Kidney (tissue), 14 donors: ENCODE results near the gene TTC33. TPM values are rescaled to one million over a fixed set of nuclear protein-coding genes. Genes with fewer than 3 reads are reported as not detected.

Experiments
- DNase-seq, 5 donors: peaks; one replicate each; pipeline ENCODE4 v3.0.0-alpha.2; 2013 to 2020
- FAIRE-seq: peaks from 2 replicates; lab custom pipeline; 2012; peaks lifted over from hg19 to GRCh38; lab: Jason Lieb, UNC
- H3K27ac ChIP-seq, 2 donors: one replicate each; pipeline ENCODE4 v1.7.0; 2013; ENCODE audit warnings: low read depth in 2 of 2, low read length in 2 of 2, inconsistent platforms in 1 of 2
- H3K27me3 ChIP-seq: one replicate; pipeline ENCODE4 v1.7.1; 2013; ENCODE audit warnings: low read length, inconsistent platforms; ENCODE audit not compliant: control insufficient read depth, insufficient read depth
- H3K36me3 ChIP-seq, 3 donors: one replicate each; pipeline versions ENCODE4 v1.7.0 to v1.7.1; 2013; ENCODE audit warnings: low read length in 3 of 3, control low read depth in 1 of 3, inconsistent platforms in 1 of 3; ENCODE audit not compliant: insufficient read depth in 3 of 3, control insufficient read depth in 2 of 3
- H3K4me1 ChIP-seq, 3 donors: one replicate each; pipeline versions ENCODE4 v1.7.0 to v1.7.1; 2013; ENCODE audit warnings: low read length in 3 of 3, inconsistent platforms in 1 of 3, low read depth in 1 of 3; ENCODE audit not compliant: control insufficient read depth in 2 of 3, insufficient read depth in 2 of 3
- H3K4me3 ChIP-seq, 3 donors: one replicate each; pipeline versions ENCODE4 v1.7.0 to v1.8.1; 2013; ENCODE audit warnings: low read length in 3 of 3, control low read depth in 1 of 3, inconsistent platforms in 1 of 3
- H3K9ac ChIP-seq, 3 donors: one replicate each; pipeline versions ENCODE4 v1.7.0 to v1.7.1; 2013; ENCODE audit warnings: low read length in 3 of 3, control low read depth in 1 of 3, inconsistent platforms in 1 of 3
- H3K9me3 ChIP-seq, 3 donors: one replicate each; pipeline versions ENCODE4 v1.7.0 to v1.7.1; 2013; ENCODE audit warnings: low read length in 3 of 3, control low read depth in 1 of 3, inconsistent platforms in 1 of 3; ENCODE audit not compliant: control insufficient read depth in 2 of 3, insufficient read depth in 1 of 3
- intact Hi-C: fragments of 100-400 bp; cut with DNase I; formaldehyde crosslinking; loops from one replicate; pipeline ENCODE4 v1.11.1; 2022
- polyA plus RNA-seq: library from polyadenylated mRNA; stranded (reverse); fragments of 350-450 nt; fragmentation: Illumina TruSeq; extraction: RNeasy Lipid Tissue Mini Kit (QIAGEN cat#74804); gene quantifications from one replicate; pipeline ENCODE4 v1.2.3, GENCODE V29; 2014; ENCODE audit warnings: low read depth, low replicate concordance; ENCODE audit not compliant: insufficient read depth
- total RNA-seq: library from RNA; stranded (reverse); fragmentation: NEBNext Ultra II Directional; extraction: Animal tissue kit (Norgen Biotek cat#: 25700); gene quantifications from one replicate; pipeline ENCODE4 v1.2.1, GENCODE V29; 2021
- TF ChIP-seq, protein P1 (sequence below): IDR thresholded peaks from 3 replicates; pipeline ENCODE4 v1.5.1; 2012; ENCODE audit warnings: mild to moderate bottlenecking, moderate library complexity, borderline replicate concordance; ENCODE audit not compliant: insufficient read depth; ENCODE audit errors: extremely low read depth
- donor health status: control.
- donor health status: control.
- donor health status: control.
- donor health status: control.
- donor health status: control.
- donor health status: DM: yes; HTN: yes; CAD: no.
- donor health status: Normal renal cell carcinoma (clear cell type).

The TTC33 gene
- total and polyA plus RNA-seq, 2 donors from 2014 or later, result 7.1 to 20.1 TPM

DNA sequence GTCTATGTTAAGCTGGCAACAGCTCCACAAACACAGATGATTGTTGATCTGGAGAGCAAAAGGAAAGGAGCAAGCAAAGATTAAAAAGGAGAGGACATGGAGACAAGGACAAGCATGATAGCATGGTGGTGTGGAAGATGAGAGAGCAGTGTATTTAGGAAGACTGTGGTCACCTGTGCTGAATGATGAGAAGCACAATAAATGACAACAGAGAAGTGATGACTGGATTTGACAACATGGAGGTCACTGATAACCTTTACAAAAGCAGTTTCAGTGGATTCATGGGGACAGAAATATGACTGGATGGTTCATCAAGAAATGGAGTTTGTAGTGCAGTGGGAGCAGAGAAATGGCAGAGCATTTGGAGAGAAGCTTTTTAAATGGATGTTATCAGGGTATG lies 20.2 kb downstream of the TTC33 start:
- intact Hi-C loops, result no loop called here
- H3K27ac ChIP-seq, result no peak overlapping the region

DNA sequence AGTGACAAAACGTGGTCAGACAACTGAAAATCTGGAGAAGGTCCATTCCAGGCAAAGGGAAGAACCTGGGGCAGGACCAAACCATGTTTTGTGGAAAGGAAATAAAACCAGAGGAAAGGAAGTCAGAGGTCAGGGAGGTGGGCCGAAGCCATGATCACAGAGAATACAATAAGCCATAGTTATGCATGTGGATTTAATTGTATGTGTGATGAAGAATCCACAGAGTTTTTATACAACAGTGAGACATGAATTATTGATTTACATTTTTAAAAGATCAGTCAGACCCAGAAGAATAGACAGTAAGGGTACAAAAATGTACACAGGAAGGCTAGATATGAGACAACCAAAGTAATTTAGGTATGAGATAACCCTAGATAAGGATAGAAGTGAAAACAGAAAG lies 20.8 kb downstream of the TTC33 start:
- peaks cover 7 to 29% (median 12%) of the 10 kb centered on the region in 3 donors for H3K4me1 ChIP-seq
- DNase-seq (peak in 1 of 5 donors; percentile 21), FAIRE-seq (no peak)
- H3K9me3 ChIP-seq, result no peaks in the 10 kb centered on the region
- intact Hi-C loops, result no loop called here
- H3K36me3 ChIP-seq, result peaks cover 0 to 4% (median 0%) of the 10 kb centered on the region in 3 donors
- no peak overlapping the region for H3K9ac ChIP-seq
- H3K27me3 ChIP-seq, result no peaks in the 10 kb centered on the region
- H3K27ac ChIP-seq, result no peak overlapping the region
- TF ChIP-seq, protein P1, sequence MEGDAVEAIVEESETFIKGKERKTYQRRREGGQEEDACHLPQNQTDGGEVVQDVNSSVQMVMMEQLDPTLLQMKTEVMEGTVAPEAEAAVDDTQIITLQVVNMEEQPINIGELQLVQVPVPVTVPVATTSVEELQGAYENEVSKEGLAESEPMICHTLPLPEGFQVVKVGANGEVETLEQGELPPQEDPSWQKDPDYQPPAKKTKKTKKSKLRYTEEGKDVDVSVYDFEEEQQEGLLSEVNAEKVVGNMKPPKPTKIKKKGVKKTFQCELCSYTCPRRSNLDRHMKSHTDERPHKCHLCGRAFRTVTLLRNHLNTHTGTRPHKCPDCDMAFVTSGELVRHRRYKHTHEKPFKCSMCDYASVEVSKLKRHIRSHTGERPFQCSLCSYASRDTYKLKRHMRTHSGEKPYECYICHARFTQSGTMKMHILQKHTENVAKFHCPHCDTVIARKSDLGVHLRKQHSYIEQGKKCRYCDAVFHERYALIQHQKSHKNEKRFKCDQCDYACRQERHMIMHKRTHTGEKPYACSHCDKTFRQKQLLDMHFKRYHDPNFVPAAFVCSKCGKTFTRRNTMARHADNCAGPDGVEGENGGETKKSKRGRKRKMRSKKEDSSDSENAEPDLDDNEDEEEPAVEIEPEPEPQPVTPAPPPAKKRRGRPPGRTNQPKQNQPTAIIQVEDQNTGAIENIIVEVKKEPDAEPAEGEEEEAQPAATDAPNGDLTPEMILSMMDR, result no peak
- no peak overlapping the region for H3K4me3 ChIP-seq

More for the DNA sequence above, 20.2 kb downstream of the TTC33 start:
- Histone ChIP-seq H3K36me3 (peaks cover 0 to 4% (median 1%) of the 10 kb centered on the region in 3 donors), H3K27me3 (no peaks in the 10 kb centered on the region), H3K9ac (no peak overlapping the region), H3K4me3 (no peak overlapping the region), H3K4me1 (peaks cover 7 to 29% (median 12%) of the 10 kb centered on the region in 3 donors), H3K9me3 (no peaks in the 10 kb centered on the region)
- FAIRE-seq (no peak), DNase-seq (no peak)
- TF ChIP-seq, protein P1, result no peak

DNA sequence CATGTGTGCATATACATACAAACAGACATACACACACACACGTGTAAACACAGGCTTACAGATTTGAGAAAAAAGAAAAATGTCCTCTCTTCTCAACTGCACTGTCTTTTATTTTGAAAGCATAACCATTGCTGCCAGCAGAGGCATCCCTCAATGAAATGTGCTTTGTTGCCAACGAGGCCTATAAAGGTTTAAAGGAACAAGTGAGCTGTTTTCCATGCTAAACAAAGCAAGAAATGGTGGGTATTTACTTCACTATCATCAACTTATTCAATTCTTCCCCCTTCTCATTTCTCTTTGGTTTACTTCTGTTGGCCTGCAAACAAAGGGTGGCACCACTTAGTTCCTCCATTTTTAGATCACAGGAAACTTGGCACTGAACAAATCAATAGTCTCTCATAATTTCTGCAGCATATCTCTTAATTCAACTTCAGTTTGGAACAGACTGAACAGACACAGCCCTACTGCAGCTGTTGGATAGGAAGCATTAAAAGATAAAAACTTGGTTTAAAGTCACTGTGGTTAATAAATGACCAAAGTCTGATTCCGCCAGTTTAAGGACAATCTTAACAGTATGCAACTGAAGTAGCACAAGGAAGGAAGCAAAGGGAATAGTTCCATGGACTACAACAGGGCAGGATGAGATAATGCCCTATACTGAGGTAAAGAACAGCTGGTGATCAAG lies 21.7 kb downstream of the TTC33 start:
- intact Hi-C loops, result no loop called here
- peak in 2 of 5 donors; percentile 39 to 63 for DNase-seq
- no peak overlapping the region for H3K27ac ChIP-seq
- FAIRE-seq, result peak; percentile 57
- peaks cover 7 to 29% (median 12%) of the 10 kb centered on the region in 3 donors for H3K4me1 ChIP-seq
- no peaks in the 10 kb centered on the region for H3K27me3 ChIP-seq
- H3K36me3 ChIP-seq, result peaks cover 0 to under 1% (median 0%) of the 10 kb centered on the region in 3 donors
- no peak overlapping the region for H3K9ac ChIP-seq
- H3K9me3 ChIP-seq, result no peaks in the 10 kb centered on the region
- H3K4me3 ChIP-seq, result peak overlapping the region in 1 of 3 donors; percentile 12
- TF ChIP-seq, protein P1, result no peak
